Endothelial cell of umbilical vein (primary cell): ENCODE measurements around the gene AKAP13. TPM values are rescaled to one million over a fixed set of nuclear protein-coding genes. Genes with fewer than 3 reads are reported as not detected.

Experiments used
- BruUV-seq: library from RNA; stranded (reverse); fragments of 400-500 nt; replicated peaks from 2 replicates; lab custom pipeline; 2021; lab: Mats Ljungman, UMichigan
- CTCF ChIA-PET: fragments of 300-600, 350-600 bp; sonication (Branson Sonifier 250); formaldehyde crosslinking; loops from one replicate; lab custom pipeline; 2021; ENCODE audit warnings: antibody characterized with exemption, inconsistent platforms; lab: Charles Lee
- POLR2A ChIA-PET: fragments of 300-600, 350-600 bp; sonication (Branson Sonifier 250); formaldehyde crosslinking; loops from one replicate; lab custom pipeline; 2021; ENCODE audit warnings: antibody characterized with exemption, inconsistent platforms; lab: Charles Lee
- DNase-seq: peaks from one replicate; pipeline ENCODE4 v3.0.0-alpha.2; 2011; ENCODE audit warnings: low read depth, low spot score
- FAIRE-seq: peaks from 2 replicates; lab custom pipeline; 2011; peaks lifted over from hg19 to GRCh38; lab: Jason Lieb, UNC
- H2AFZ ChIP-seq: 2 replicates; pipeline ENCODE4 v1.6.0; 2012; ENCODE audit warnings: low read depth, low read length, control low read depth, inconsistent platforms
- H3K27ac ChIP-seq: 2 replicates; pipeline ENCODE4 v1.5.1; 2011; ENCODE audit warnings: low read depth, mild to moderate bottlenecking, control low read depth, low read length, moderate library complexity; ENCODE audit not compliant: insufficient read depth
- H3K27me3 ChIP-seq, 2 experiments: 2 replicates each; pipeline versions ENCODE4 v1.6.0 to v1.6.1; 2011; ENCODE audit warnings: low read length in 2 of 2, mixed read lengths in 1 of 2; ENCODE audit not compliant: control insufficient read depth in 2 of 2, insufficient read depth in 2 of 2
- H3K36me3 ChIP-seq, 2 experiments: 2 replicates in 1 of 2; 3 replicates in 1 of 2; pipeline ENCODE4 v1.5.1; 2011; ENCODE audit warnings: low read length in 2 of 2, mild to moderate bottlenecking in 1 of 2, moderate library complexity in 1 of 2; ENCODE audit not compliant: control insufficient read depth in 2 of 2, insufficient read depth in 2 of 2; ENCODE audit errors: extremely low read depth in 1 of 2
- H3K4me1 ChIP-seq: 3 replicates; pipeline ENCODE4 v1.5.1; 2011; ENCODE audit warnings: mild to moderate bottlenecking, low read length; ENCODE audit not compliant: control insufficient read depth, insufficient read depth; ENCODE audit errors: extremely low read depth
- H3K4me2 ChIP-seq: 2 replicates; pipeline ENCODE4 v1.6.1; 2011; ENCODE audit warnings: low read length, control low read depth, mixed read lengths; ENCODE audit not compliant: insufficient read depth
- H3K4me3 ChIP-seq, 3 experiments: fragments of 200-600 bp in 1 of 3; sonication (generic), shearing (Covaris generic) in 1 of 3; replicated peaks in 1 of 3; 2 replicates each; pipeline ENCODE4 v1.5.1; 2011 to 2016; ENCODE audit warnings: control low read depth in 3 of 3, low read length in 3 of 3, mild to moderate bottlenecking in 2 of 3, inconsistent platforms in 1 of 3, low read depth in 1 of 3, moderate library complexity in 1 of 3; ENCODE audit not compliant: insufficient read depth in 1 of 3
- H3K79me2 ChIP-seq: 2 replicates; pipeline ENCODE4 v1.6.0; 2012; ENCODE audit warnings: low read length, inconsistent platforms; ENCODE audit not compliant: control insufficient read depth, insufficient read depth
- H3K9ac ChIP-seq: replicated peaks from 2 replicates; pipeline ENCODE3; 2011; ENCODE audit warnings: low read length, control low read depth; ENCODE audit not compliant: insufficient read depth; ENCODE audit errors: extremely low read depth
- H3K9me1 ChIP-seq: replicated peaks from 3 replicates; pipeline ENCODE4 v1.6.0; 2011; ENCODE audit warnings: mild to moderate bottlenecking, low read length; ENCODE audit not compliant: control insufficient read depth, insufficient read depth; ENCODE audit errors: extremely low read depth
- H3K9me3 ChIP-seq: replicated peaks from 2 replicates; pipeline ENCODE4 v1.5.1; 2012; ENCODE audit warnings: low read length, inconsistent platforms; ENCODE audit not compliant: control insufficient read depth, insufficient read depth
- H4K20me1 ChIP-seq: replicated peaks from 2 replicates; pipeline ENCODE3; 2011; ENCODE audit warnings: mild to moderate bottlenecking, low read length; ENCODE audit not compliant: control insufficient read depth, insufficient read depth; ENCODE audit errors: extremely low read depth
- EZH2 ChIP-seq: IDR thresholded peaks from 2 replicates; pipeline ENCODE4 v1.6.1; 2012; ENCODE audit warnings: borderline replicate concordance, low read depth, mild to moderate bottlenecking, moderate library complexity, low read length, inconsistent platforms; ENCODE audit not compliant: severe bottlenecking
- GATA2 ChIP-seq: IDR thresholded peaks from 2 replicates; pipeline ENCODE4 v1.7.0; 2011; ENCODE audit warnings: low read depth, mild to moderate bottlenecking, moderate library complexity, mixed read lengths, low read length; ENCODE audit not compliant: insufficient read length, insufficient read depth
- MAX ChIP-seq: IDR thresholded peaks from 2 replicates; pipeline ENCODE4 v1.6.1; 2011; ENCODE audit not compliant: insufficient read depth, insufficient read length
- MYC ChIP-seq: IDR thresholded peaks from one replicate; pipeline ENCODE4 v1.6.1; 2011; ENCODE audit warnings: mild to moderate bottlenecking, low read depth, low read length
- POLR2AphosphoS5 ChIP-seq: IDR thresholded peaks from 2 replicates; pipeline ENCODE4 v1.6.1; 2012; ENCODE audit warnings: low read depth, mild to moderate bottlenecking, control low read depth, low read length, moderate library complexity; ENCODE audit not compliant: insufficient read depth
- dilution Hi-C: fragments of 300-500 bp; cut with MboI; formaldehyde crosslinking; loops from one replicate; pipeline ENCODE4 v1.15.0; 2019; ENCODE audit warnings: low sequenced_read_pairs; ENCODE audit not compliant: extremely low pct_ligation_motif_present
- intact Hi-C: fragments of 100-400 bp; cut with micrococcal nuclease; formaldehyde crosslinking; loops from one replicate; pipeline ENCODE4 v1.10.0; 2022
- polyA plus RNA-seq, 4 experiments: library from polyadenylated mRNA; depleted of rRNA in 3 of 4; stranded (reverse) in 3 of 4; unstranded in 1 of 4; fragments of >200 nt; gene quantifications; 2 replicates each; pipeline versions ENCODE4 v1.2.1 to v1.2.3, GENCODE V29; 2011 to 2012; ENCODE audit warnings: missing spikeins in 1 of 4
- total RNA-seq: library from RNA; stranded (reverse); gene quantifications from 2 replicates; pipeline ENCODE4 v1.2.3, GENCODE V29; 2021

Gene AKAP13
- total and polyA plus RNA-seq, 2 donors (not counting 3 experiments of a cell fraction or from before 2014, with no cell fraction given) = 22.8 to 87.8 TPM

- Histone ChIP-seq H4K20me1 (no peaks in the 10 kb centered on the region), H3K79me2 (peaks cover 2% of the 10 kb centered on the region), H3K27ac (peak overlapping the region; percentile 92), H3K4me3 (peak overlapping the region in 2 of 3 experiments; percentile 5 to 51), H3K9me1 (no peaks in the 10 kb centered on the region), H2AFZ (peak overlapping the region; percentile 3), H3K9me3 (no peaks in the 10 kb centered on the region), H3K4me1 (peaks cover 18% of the 10 kb centered on the region), H3K36me3 (peaks cover 0 to 5% of the 10 kb centered on the region in 2 experiments), H3K9ac (peak overlapping the region; percentile 71), H3K4me2 (peak overlapping the region; percentile 91), H3K27me3 (no peaks in the 10 kb centered on the region)
- peak; percentile 15 for FAIRE-seq
- TF ChIP-seq POLR2AphosphoS5 (no peak), GATA2 (no peak)
- dilution Hi-C loops (no loop called here), intact Hi-C loops (loop anchor here (1.0 to 10.0 kb wide), 5 partner anchors 39 to 413 kb away; no protein-coding TSS in a partner anchor)
- peak; percentile 88 for DNase-seq
- POLR2A ChIA-PET = no interaction called here
- CTCF ChIA-PET = interaction anchor here (1.0 to 2.1 kb wide), 3 partner anchors 90 to 411 kb away, joined by 3 to 8 read pairs (median 7); no protein-coding TSS in a partner anchor
- BruUV-seq = TSS peak; percentile 25
These were observed 327.3 kb downstream of the AKAP13 start for GRCh38 chr15:85707519-85708338.

- no peaks in the 10 kb centered on the region for H3K9me3 ChIP-seq
- H3K27ac ChIP-seq = peak overlapping the region; percentile 92
- H3K79me2 ChIP-seq = peaks cover 2% of the 10 kb centered on the region
- H4K20me1 ChIP-seq = no peaks in the 10 kb centered on the region
- H3K9ac ChIP-seq = no peak overlapping the region
- no peak overlapping the region for H2AFZ ChIP-seq
- H3K4me2 ChIP-seq = no peak overlapping the region
- FAIRE-seq (no peak), DNase-seq (peak; percentile 13)
- CTCF ChIA-PET = interaction anchor here (1.1 to 1.2 kb wide), 2 partner anchors 21 to 412 kb away, joined by 3 read pairs; no protein-coding TSS in a partner anchor
- peaks cover 0 to 5% of the 10 kb centered on the region in 2 experiments for H3K36me3 ChIP-seq
- intact Hi-C loops (loop anchor here (10.0 kb wide), 3 partner anchors 124 to 414 kb away; no protein-coding TSS in a partner anchor), dilution Hi-C loops (no loop called here)
- no TSS peak for BruUV-seq
- H3K27me3 ChIP-seq = no peaks in the 10 kb centered on the region
- no peak overlapping the region for H3K4me3 ChIP-seq
- H3K4me1 ChIP-seq = peaks cover 18% of the 10 kb centered on the region
- TF ChIP-seq MYC (no peak), MAX (no peak), EZH2 (no peak), GATA2 (no peak)
- POLR2A ChIA-PET = no interaction called here
- H3K9me1 ChIP-seq = no peaks in the 10 kb centered on the region
These were observed 328.1 kb downstream of the AKAP13 start for GRCh38 chr15:85708402-85708941.
